Measurements from ENCODE around the gene PRG3. TPM values are rescaled to one million over a fixed set of nuclear protein-coding genes. Genes with fewer than 3 reads are reported as not detected.

The PRG3 gene
- total and polyA plus RNA-seq, 9 of the 15 experiments (the other 6 are each of a cell fraction or from before 2014, with no cell fraction given): 0.18 to 0.55 (median 0.38) TPM; not detected in 6

GRCh38 chr11:57424137-57424791 is 43.3 kb upstream of the PRG3 start:
- peaks cover 80% of the 10 kb centered on the region for H3K79me2 ChIP-seq (ENCODE audit: control insufficient read depth, insufficient read depth, low read length)
- H2AFZ ChIP-seq (ENCODE audit: low read depth, low read length): no peak overlapping the region
- in situ Hi-C loops (cut with MboI): no loop called here
- TF ChIP-seq POU5F1 (IDR thresholded peaks at IDR 0.05; ENCODE audit: borderline replicate concordance, low read depth, low read length, partially characterized antibody): no peak
- no peak for TF ChIP-seq OTX1 (CRISPR knock-in tag; IDR thresholded peaks at IDR 0.05)
- 0 out of 2 replicates have a peak, but pooled peaks have one; percentile 44 for TF ChIP-seq HINFP (tag; conservative IDR thresholded peaks at IDR 0.05; ENCODE audit: low read depth)
- TF ChIP-seq SREBF1 (IDR thresholded peaks at IDR 0.05; ENCODE audit: borderline replicate concordance, low read depth, low read length): no peak
- TF ChIP-seq POLR2B (IDR thresholded peaks at IDR 0.05; ENCODE audit: low read depth, partially characterized antibody): peak; percentile 48
- TF ChIP-seq CBX2 (IDR thresholded peaks at IDR 0.05; ENCODE audit: insufficient read depth, low read length, poor library complexity, severe bottlenecking): no peak
- no peak for TF ChIP-seq PHB (CRISPR knock-in tag; IDR thresholded peaks at IDR 0.05)
- TF ChIP-seq CREM (IDR thresholded peaks at IDR 0.05; ENCODE audit: low read depth): no peak
- no peak for TF ChIP-seq NUFIP1 (IDR thresholded peaks at IDR 0.05; ENCODE audit: partially characterized antibody)
- no peak for TF ChIP-seq BRCA1 (IDR thresholded peaks at IDR 0.05)
- TF ChIP-seq BRCA1 (CRISPR knock-in tag; IDR thresholded peaks at IDR 0.05): no peak
- no peak for TF ChIP-seq EGR1 (conservative IDR thresholded peaks at IDR 0.05)
- peak; percentile 36; the same call in 1 of the 2 replicates for TF ChIP-seq SMARCA5 (IDR thresholded peaks at IDR 0.05)
- TF ChIP-seq ZFP30 (CRISPR knock-in tag; IDR thresholded peaks at IDR 0.05; ENCODE audit: borderline replicate concordance): no peak
- TF ChIP-seq MYBL2 (IDR thresholded peaks at IDR 0.05; ENCODE audit: low read depth): no peak
- no peak for TF ChIP-seq MYBL2 (CRISPR knock-in tag; IDR thresholded peaks at IDR 0.05; ENCODE audit: borderline replicate concordance)
- no peak for TF ChIP-seq ZNF449 (CRISPR knock-in tag; IDR thresholded peaks at IDR 0.05)
- TF ChIP-seq ZC3H4 (CRISPR knock-in tag; IDR thresholded peaks at IDR 0.05; ENCODE audit: borderline replicate concordance): no peak
- TF ChIP-seq ZSCAN29 (IDR thresholded peaks at IDR 0.05): no peak
- no peak for TF ChIP-seq POLR2H (tag; IDR thresholded peaks at IDR 0.05; ENCODE audit: low read depth)
- no peak for TF ChIP-seq HOXB6 (CRISPR knock-in tag; IDR thresholded peaks at IDR 0.05; ENCODE audit: borderline replicate concordance)
- no peak for TF ChIP-seq KAT2B (IDR thresholded peaks at IDR 0.05; ENCODE audit: low read depth, low read length)
- TF ChIP-seq YBX1 (IDR thresholded peaks at IDR 0.05): no peak

More at GRCh38 chr11:57424137-57424791, 43.3 kb upstream of the PRG3 start:
- no peaks in the 10 kb centered on the region for H3K27me3 ChIP-seq (ENCODE audit: control insufficient read depth in 2 of 2, insufficient read depth in 2 of 2, low read length in 2 of 2)
- intact Hi-C loops (cut with micrococcal nuclease): loop anchor here (2.0 kb wide), 2 partner anchors 21 to 37 kb away; no protein-coding TSS in a partner anchor
- DNase-seq (ENCODE audit: extremely low read depth in 1 of 4, low spot score in 3 of 4) (no peak), FAIRE-seq (no peak), ATAC-seq (no peak)
- peaks cover 12% of the 10 kb centered on the region; the same call in 1 of the 2 replicates for H4K20me1 ChIP-seq (replicated peaks; ENCODE audit: control insufficient read depth, insufficient read depth, low read length)
- ChIA-PET POLR2A (interaction anchor here (0.6 to 1.3 kb wide), 11 partner anchors 8 to 123 kb away, joined by 3 to 5 read pairs (median 4); partner anchors contain the start of gene TNKS1BP1), CTCF (ENCODE audit: low intra/inter-chr PET ratio) (no interaction called here)
- H3K27ac ChIP-seq (ENCODE audit: extremely low read depth, low read depth, low read length): peak overlapping the region; percentile 91
- no TSS peak for BruUV-seq (replicated peaks)
- H3K36me3 ChIP-seq (ENCODE audit: control insufficient read depth, insufficient read depth, low read length): peaks cover 70% of the 10 kb centered on the region
- H3K4me3 ChIP-seq: peak overlapping the region; percentile 72
- peak overlapping the region; percentile 96 to 98 for H3K9ac ChIP-seq (ENCODE audit: insufficient read depth in 1 of 2, low read depth in 2 of 2, low read length in 2 of 2)
- peak overlapping the region; percentile 90 for H3K4me2 ChIP-seq (ENCODE audit: insufficient read depth, low read length)
- WGBS (ENCODE audit: insufficient coverage, low coverage, missing lambda C conversion rate): 57% methylated on average over 8 of the region's 9 CpGs
- no peaks in the 10 kb centered on the region for H3K9me3 ChIP-seq (replicated peaks; ENCODE audit: control insufficient read depth, insufficient read depth, low read depth, low read length)
- peaks cover 7% of the 10 kb centered on the region for H3K9me1 ChIP-seq (ENCODE audit: control insufficient read depth, insufficient read depth, low read length)
- H3K4me1 ChIP-seq (replicated peaks in 1 of 2; ENCODE audit: control insufficient read depth in 2 of 2, insufficient read depth in 2 of 2, low read length in 2 of 2): peaks cover 42 to 48% of the 10 kb centered on the region in 2 experiments

Measured in K562 (cell line).